Measurements from ENCODE around the gene PAN3. TPM values are rescaled to one million over a fixed set of nuclear protein-coding genes. Genes with fewer than 3 reads are reported as not detected.

PAN3 gene
- total RNA-seq, 1 experiment from 2014 or later: 48.5 TPM

GRCh38 chr13:28327373-28328270 lies 189.3 kb downstream of the PAN3 start:
- Histone ChIP-seq H2BK12ac (ENCODE audit: insufficient read length, low read depth, low read length) (no peak overlapping the region), H3K9me3 (ENCODE audit: control insufficient read depth, low read depth, low read length) (no peaks in the 10 kb centered on the region), H3K4ac (ENCODE audit: low read depth, low read length) (no peak overlapping the region), H3K79me1 (ENCODE audit: insufficient read depth, low read depth, low read length, poor library complexity, severe bottlenecking) (no peaks in the 10 kb centered on the region), H4K91ac (ENCODE audit: insufficient read length, low read depth, low read length) (no peak overlapping the region), H3K4me1 (ENCODE audit: insufficient read depth, low read length) (no peaks in the 10 kb centered on the region), H4K8ac (replicated peaks; ENCODE audit: insufficient read length, low read depth, low read length) (no peak overlapping the region), H2AFZ (ENCODE audit: low read length) (no peak overlapping the region), H3K56ac (ENCODE audit: insufficient read length, low read depth, low read length) (no peak overlapping the region), H2AK5ac (ENCODE audit: insufficient read length, low read length) (no peak overlapping the region), H4K20me1 (ENCODE audit: control insufficient read depth, insufficient read depth, insufficient read length) (no peaks in the 10 kb centered on the region), H3K27ac (ENCODE audit: insufficient read length, low read depth, low read length) (no peak overlapping the region), H3K9ac (ENCODE audit: extremely low read depth, insufficient read length, low read length) (no peak overlapping the region), H3K18ac (ENCODE audit: insufficient read length, low read depth, low read length) (no peak overlapping the region), H2BK5ac (ENCODE audit: insufficient read length, low read length) (no peak overlapping the region), H3K27me3 (ENCODE audit: insufficient read depth, low read length) (no peaks in the 10 kb centered on the region; the same call in 1 of the 2 replicates), H2BK20ac (ENCODE audit: low read depth, low read length, poor library complexity, severe bottlenecking) (no peak overlapping the region), H3T11ph (ENCODE audit: low read length) (no peak overlapping the region), H4K5ac (ENCODE audit: insufficient read length, low read depth, low read length) (no peak overlapping the region), H3K23ac (ENCODE audit: insufficient read length, low read depth, low read length) (no peak overlapping the region), H2BK120ac (ENCODE audit: low read depth, low read length, poor library complexity, severe bottlenecking) (no peak overlapping the region), H3K79me2 (ENCODE audit: insufficient read depth, low read length) (no peaks in the 10 kb centered on the region), H3K4me2 (ENCODE audit: insufficient read depth, insufficient read length, low read length) (no peak overlapping the region), H2BK15ac (ENCODE audit: low read depth, low read length) (no peak overlapping the region), H3K14ac (ENCODE audit: insufficient read depth, low read length) (no peak overlapping the region), H3K23me2 (ENCODE audit: insufficient read length, low read depth, low read length, poor library complexity, severe bottlenecking) (no peaks in the 10 kb centered on the region)
- DNase-seq: no peak
- H3K4me3 Mint-ChIP-seq: no peak overlapping the region
- no peak overlapping the region for H3K27ac Mint-ChIP-seq
- no peak for TF ChIP-seq CTCF (conservative IDR thresholded peaks at IDR 0.05)
- H3K27me3 Mint-ChIP-seq (ENCODE audit: low read depth): no peaks in the 10 kb centered on the region
- WGBS (ENCODE audit: extremely low coverage, insufficient read length, low lambda C conversion rate): no CpG with 5 or more reads among the region's 14 CpGs
- peaks cover 13 to 18% (median 15%) of the 10 kb centered on the region in 3 experiments; a peak in 6 of 7 replicates for H3K36me3 Mint-ChIP-seq (ENCODE audit: insufficient read depth in 1 of 3, low read depth in 3 of 3)
- peaks cover 2 to 14% of the 10 kb centered on the region in 2 experiments; a peak in 2 of 4 replicates for H3K4me1 Mint-ChIP-seq
- no peaks in the 10 kb centered on the region; a peak in 1 of 5 replicates for H3K9me3 Mint-ChIP-seq
